Smooth muscle cell (in vitro differentiated cells): ENCODE results near the gene GRAMD4. TPM values are rescaled to one million over a fixed set of nuclear protein-coding genes. Genes with fewer than 3 reads are reported as not detected.

Experiments
- DNase-seq: peaks from one replicate; lab custom pipeline; 2025; ENCODE audit not compliant: unreplicated experiment; lab: John Stamatoyannopoulos, UW
- H2AFZ ChIP-seq: fragments of 200-600 bp; sonication (generic); 2 replicates; pipeline ENCODE4 v1.6.0; 2016; ENCODE audit warnings: antibody characterized with exemption, low read depth, mild to moderate bottlenecking
- H3F3A ChIP-seq: fragments of 200-600 bp; sonication (generic); 2 replicates; pipeline ENCODE4 v1.6.0; 2017; ENCODE audit warnings: antibody characterized with exemption, low read depth
- H3K27ac ChIP-seq: fragments of 200-600 bp; sonication (generic); 2 replicates; pipeline ENCODE4 v1.5.1; 2016; ENCODE audit warnings: low read depth, mild to moderate bottlenecking
- H3K27me3 ChIP-seq: fragments of 200-600 bp; sonication (generic); 2 replicates; pipeline ENCODE4 v1.6.1; 2016; ENCODE audit warnings: low read depth, mild to moderate bottlenecking
- H3K36me3 ChIP-seq: fragments of 200-600 bp; sonication (generic); 2 replicates; pipeline ENCODE4 v1.5.1; 2016; ENCODE audit warnings: low read depth
- H3K4me1 ChIP-seq: fragments of 200-600 bp; sonication (generic); 2 replicates; pipeline ENCODE4 v1.5.1; 2016; ENCODE audit warnings: low read depth
- H3K4me2 ChIP-seq: fragments of 200-600 bp; sonication (generic); 2 replicates; pipeline ENCODE4 v1.6.0; 2016; ENCODE audit warnings: mild to moderate bottlenecking
- H3K4me3 ChIP-seq: fragments of 200-600 bp; sonication (generic); 2 replicates; pipeline ENCODE4 v1.5.1; 2016; ENCODE audit warnings: mild to moderate bottlenecking
- H3K79me2 ChIP-seq: fragments of 200-600 bp; sonication (generic); 2 replicates; pipeline ENCODE4 v1.6.0; 2016; ENCODE audit warnings: low read depth, mild to moderate bottlenecking
- H3K9ac ChIP-seq: fragments of 200-600 bp; sonication (generic); 2 replicates; pipeline ENCODE4 v1.6.0; 2016; ENCODE audit warnings: low read depth
- H3K9me3 ChIP-seq: fragments of 200-600 bp; sonication (generic); replicated peaks from 2 replicates; pipeline ENCODE4 v1.5.1; 2016; ENCODE audit warnings: low read depth
- H4K20me1 ChIP-seq: fragments of 200-600 bp; sonication (generic); 2 replicates; pipeline ENCODE4 v1.6.0; 2016; ENCODE audit warnings: low read depth
- WGBS: methylation state at CpG from one replicate; pipeline ENCODE4 v1.1.7; 2016; ENCODE audit warnings: low lambda C conversion rate; 5-methylcytosine and 5-hydroxymethylcytosine counted together
- polyA plus RNA-seq: library from polyadenylated mRNA; unstranded; fragments of >200 nt; fragmentation: Nextera tagmentation; extraction: Ambion mirVana; gene quantifications from 2 replicates; pipeline ENCODE4 v1.2.1, GENCODE V29; 2016
- total RNA-seq: library from RNA; depleted of rRNA; stranded (reverse); fragments of >200 nt; gene quantifications from 2 replicates; pipeline ENCODE4 v1.2.3, GENCODE V29; 2014
- TF ChIP-seq, protein P1 (sequence below): fragments of 200-600 bp; sonication (generic); IDR thresholded peaks from 2 replicates; pipeline ENCODE4 v1.5.1; 2017; ENCODE audit warnings: borderline replicate concordance, mild to moderate bottlenecking, antibody characterized with exemption; ENCODE audit not compliant: insufficient read depth, poor library complexity, severe bottlenecking

GRAMD4 gene
- total and polyA plus RNA-seq, 2 experiments from 2014 or later, result 14.5 to 16.6 TPM

DNA sequence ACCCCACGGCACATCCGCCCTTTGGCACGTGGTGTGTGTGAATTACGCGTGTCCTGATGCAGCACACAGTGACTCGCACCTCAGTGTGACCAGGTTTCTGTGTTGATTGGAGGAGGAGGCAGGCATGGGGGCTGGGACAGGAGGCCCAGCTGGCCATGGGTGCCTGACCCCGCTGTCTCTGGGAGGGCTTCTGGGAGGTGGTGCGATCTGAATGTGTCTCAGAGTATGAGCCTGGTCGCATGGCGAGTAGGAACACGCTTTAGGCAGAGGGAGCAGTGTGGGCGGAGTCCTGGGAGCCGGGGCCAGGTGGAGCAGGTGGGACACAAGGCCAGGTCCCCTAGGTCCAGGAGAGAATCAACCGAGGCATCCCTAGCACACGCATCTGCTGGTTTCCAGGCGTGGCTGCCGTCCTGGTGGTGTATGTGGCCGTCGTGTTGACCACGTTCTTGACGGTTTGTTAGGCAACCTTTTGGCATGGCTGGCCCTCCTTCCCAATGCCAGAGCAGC is 5.7 kb downstream of the GRAMD4 start:
- WGBS, result 92% methylated on average over 21 of the region's 21 CpGs
- no peak overlapping the region for H3K4me3 ChIP-seq
- no peaks in the 10 kb centered on the region for H3K27me3 ChIP-seq
- DNase-seq, result no peak
- H3F3A ChIP-seq, result no peaks in the 10 kb centered on the region
- no peak overlapping the region for H3K9ac ChIP-seq
- no peaks in the 10 kb centered on the region for H3K4me1 ChIP-seq
- TF ChIP-seq, protein P1, sequence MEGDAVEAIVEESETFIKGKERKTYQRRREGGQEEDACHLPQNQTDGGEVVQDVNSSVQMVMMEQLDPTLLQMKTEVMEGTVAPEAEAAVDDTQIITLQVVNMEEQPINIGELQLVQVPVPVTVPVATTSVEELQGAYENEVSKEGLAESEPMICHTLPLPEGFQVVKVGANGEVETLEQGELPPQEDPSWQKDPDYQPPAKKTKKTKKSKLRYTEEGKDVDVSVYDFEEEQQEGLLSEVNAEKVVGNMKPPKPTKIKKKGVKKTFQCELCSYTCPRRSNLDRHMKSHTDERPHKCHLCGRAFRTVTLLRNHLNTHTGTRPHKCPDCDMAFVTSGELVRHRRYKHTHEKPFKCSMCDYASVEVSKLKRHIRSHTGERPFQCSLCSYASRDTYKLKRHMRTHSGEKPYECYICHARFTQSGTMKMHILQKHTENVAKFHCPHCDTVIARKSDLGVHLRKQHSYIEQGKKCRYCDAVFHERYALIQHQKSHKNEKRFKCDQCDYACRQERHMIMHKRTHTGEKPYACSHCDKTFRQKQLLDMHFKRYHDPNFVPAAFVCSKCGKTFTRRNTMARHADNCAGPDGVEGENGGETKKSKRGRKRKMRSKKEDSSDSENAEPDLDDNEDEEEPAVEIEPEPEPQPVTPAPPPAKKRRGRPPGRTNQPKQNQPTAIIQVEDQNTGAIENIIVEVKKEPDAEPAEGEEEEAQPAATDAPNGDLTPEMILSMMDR, result no peak
- no peak overlapping the region for H3K4me2 ChIP-seq
- no peak overlapping the region for H2AFZ ChIP-seq
- H3K79me2 ChIP-seq, result no peaks in the 10 kb centered on the region
- no peaks in the 10 kb centered on the region for H3K36me3 ChIP-seq
- peaks cover 27% of the 10 kb centered on the region for H4K20me1 ChIP-seq
- H3K9me3 ChIP-seq, result no peaks in the 10 kb centered on the region
- no peak overlapping the region for H3K27ac ChIP-seq

- TF ChIP-seq, protein P1, result no peak
- H3K9me3 ChIP-seq, result no peaks in the 10 kb centered on the region
- H2AFZ ChIP-seq, result no peak overlapping the region
- H3K4me3 ChIP-seq, result no peak overlapping the region
- no peak for DNase-seq
- H3K9ac ChIP-seq, result no peak overlapping the region
- H3K27me3 ChIP-seq, result no peaks in the 10 kb centered on the region
- H3K4me1 ChIP-seq, result no peaks in the 10 kb centered on the region
- no peak overlapping the region for H3K4me2 ChIP-seq
- H3K79me2 ChIP-seq, result no peaks in the 10 kb centered on the region
- peaks cover 26% of the 10 kb centered on the region for H4K20me1 ChIP-seq
- H3K27ac ChIP-seq, result no peak overlapping the region
- H3F3A ChIP-seq, result no peaks in the 10 kb centered on the region
- H3K36me3 ChIP-seq, result no peaks in the 10 kb centered on the region
- 100% methylated on average over 18 of the region's 23 CpGs for WGBS
Observed at GRCh38 chr22:46626356-46626755, 6.2 kb downstream of the GRAMD4 start.

DNA sequence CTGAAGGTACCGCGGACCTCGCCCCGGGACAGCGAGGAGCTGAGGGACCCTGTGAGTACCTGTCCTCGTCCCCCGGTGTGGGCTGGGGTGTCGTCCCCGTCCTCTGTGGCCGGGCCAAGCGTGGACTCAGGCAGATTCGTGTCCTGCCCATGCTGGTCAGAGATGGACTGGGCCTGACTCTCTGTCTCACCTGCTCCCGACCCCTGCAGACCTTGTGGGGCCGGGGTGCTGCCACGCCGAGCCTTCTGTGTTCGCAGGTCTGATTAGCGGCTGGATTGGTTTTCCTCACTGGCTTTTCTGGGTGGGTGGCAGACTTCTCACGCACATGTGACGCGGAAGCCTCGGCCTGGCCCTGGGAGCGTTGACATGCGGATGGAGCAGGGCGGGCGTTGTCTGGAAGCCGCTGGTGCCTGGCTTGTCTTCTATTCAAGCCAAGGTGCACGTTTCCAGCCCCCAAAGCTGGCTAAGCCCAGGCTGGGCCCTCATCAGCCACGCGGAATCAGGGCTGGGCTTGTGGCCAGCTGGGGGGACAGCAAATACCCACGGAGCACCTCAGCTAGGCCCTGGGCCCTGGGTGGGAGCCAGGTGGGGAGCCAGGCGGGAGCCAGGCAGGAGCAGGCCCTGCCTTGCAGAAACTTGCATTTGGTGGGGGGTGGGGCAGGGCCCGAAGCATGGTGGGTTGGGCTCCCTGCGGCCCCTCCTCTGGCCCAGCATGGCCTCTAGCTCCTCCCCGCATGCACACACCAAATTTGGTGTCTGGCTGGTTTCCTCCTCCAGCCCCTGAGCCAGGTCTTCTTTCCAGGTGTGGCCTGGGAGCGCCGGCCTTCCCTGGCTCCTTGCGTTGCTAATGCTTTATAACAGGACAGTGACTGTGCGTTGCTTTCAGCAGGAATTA is 7.0 kb downstream of the GRAMD4 start:
- no peaks in the 10 kb centered on the region for H3K4me1 ChIP-seq
- H3K9me3 ChIP-seq, result no peaks in the 10 kb centered on the region
- no peak for DNase-seq
- no peak overlapping the region for H3K9ac ChIP-seq
- H4K20me1 ChIP-seq, result peaks cover 20% of the 10 kb centered on the region
- no peaks in the 10 kb centered on the region for H3K27me3 ChIP-seq
- no peak overlapping the region for H3K27ac ChIP-seq
- TF ChIP-seq, protein P1, result no peak
- no peak overlapping the region for H3K4me3 ChIP-seq
- H3K36me3 ChIP-seq, result no peaks in the 10 kb centered on the region
- H3F3A ChIP-seq, result no peaks in the 10 kb centered on the region
- WGBS, result 89% methylated on average over 39 of the region's 39 CpGs
- no peak overlapping the region for H3K4me2 ChIP-seq
- no peaks in the 10 kb centered on the region for H3K79me2 ChIP-seq
- no peak overlapping the region for H2AFZ ChIP-seq
